DND-41 (cell line): ENCODE measurements around the gene DYRK1A.

Experiments
- ATAC-seq: fragments of 200-7000 bp; cut with Tn5 transposase; 3 replicates; pipeline ENCODE4 v1.9.1; 2021; ENCODE audit warnings: low read depth; ENCODE audit not compliant: insufficient read depth
- DNase-seq: peaks from one replicate; pipeline ENCODE4 v3.0.0-alpha.2; 2020
- H2AFZ ChIP-seq: 2 replicates; pipeline ENCODE4 v1.6.0; 2012; ENCODE audit warnings: low read depth, low read length
- H3K27ac ChIP-seq: 2 replicates; pipeline ENCODE4 v1.5.1; 2012; ENCODE audit warnings: low read length, inconsistent platforms
- H3K27me3 ChIP-seq: fragments of 200-600 bp; sonication (generic); 2 replicates; pipeline ENCODE4 v1.6.0; 2012; ENCODE audit warnings: low read length, mild to moderate bottlenecking, inconsistent platforms; ENCODE audit not compliant: insufficient read depth, poor library complexity
- H3K36me3 ChIP-seq: 2 replicates; pipeline ENCODE4 v1.5.1; 2012; ENCODE audit warnings: low read length, inconsistent platforms; ENCODE audit not compliant: insufficient read depth
- H3K4me1 ChIP-seq: 2 replicates; pipeline ENCODE4 v1.5.1; 2012; ENCODE audit warnings: mild to moderate bottlenecking, low read length; ENCODE audit not compliant: insufficient read depth
- H3K4me2 ChIP-seq: 2 replicates; pipeline ENCODE4 v1.6.0; 2012; ENCODE audit warnings: mild to moderate bottlenecking, moderate library complexity, low read length, inconsistent platforms; ENCODE audit not compliant: insufficient read depth
- H3K4me3 ChIP-seq, 2 experiments: fragments of 200-600 bp in 1 of 2; shearing (Covaris generic) in 1 of 2; 2 replicates each; pipeline ENCODE4 v1.5.1; 2012 to 2016; ENCODE audit warnings: inconsistent platforms in 2 of 2, low read length in 2 of 2, mild to moderate bottlenecking in 2 of 2, low read depth in 1 of 2, moderate library complexity in 1 of 2
- H3K79me2 ChIP-seq: 2 replicates; pipeline ENCODE4 v1.6.0; 2012; ENCODE audit warnings: low read length, inconsistent platforms; ENCODE audit not compliant: insufficient read depth
- H3K9ac ChIP-seq: 2 replicates; pipeline ENCODE4 v1.6.0; 2012; ENCODE audit warnings: low read depth, mild to moderate bottlenecking, inconsistent platforms, low read length, moderate library complexity
- H3K9me3 ChIP-seq: 2 replicates; pipeline ENCODE4 v1.5.1; 2012; ENCODE audit warnings: low read length, moderate library complexity, mild to moderate bottlenecking, inconsistent platforms; ENCODE audit not compliant: insufficient read depth, severe bottlenecking
- H4K20me1 ChIP-seq: 2 replicates; pipeline ENCODE4 v1.6.0; 2012; ENCODE audit warnings: low read length; ENCODE audit not compliant: insufficient read depth
- EZH2 ChIP-seq: IDR thresholded peaks from 3 replicates; pipeline ENCODE4 v1.6.1; 2012; ENCODE audit warnings: borderline replicate concordance, low read depth, mild to moderate bottlenecking, moderate library complexity, low read length, inconsistent platforms; ENCODE audit not compliant: severe bottlenecking
- TF ChIP-seq, protein P1 (sequence below): IDR thresholded peaks from 2 replicates; pipeline ENCODE4 v1.5.1; 2012; ENCODE audit warnings: borderline replicate concordance, low read length, moderate library complexity, mild to moderate bottlenecking; ENCODE audit not compliant: poor library complexity, severe bottlenecking; ENCODE audit errors: extremely low read depth

The DYRK1A gene

DNA sequence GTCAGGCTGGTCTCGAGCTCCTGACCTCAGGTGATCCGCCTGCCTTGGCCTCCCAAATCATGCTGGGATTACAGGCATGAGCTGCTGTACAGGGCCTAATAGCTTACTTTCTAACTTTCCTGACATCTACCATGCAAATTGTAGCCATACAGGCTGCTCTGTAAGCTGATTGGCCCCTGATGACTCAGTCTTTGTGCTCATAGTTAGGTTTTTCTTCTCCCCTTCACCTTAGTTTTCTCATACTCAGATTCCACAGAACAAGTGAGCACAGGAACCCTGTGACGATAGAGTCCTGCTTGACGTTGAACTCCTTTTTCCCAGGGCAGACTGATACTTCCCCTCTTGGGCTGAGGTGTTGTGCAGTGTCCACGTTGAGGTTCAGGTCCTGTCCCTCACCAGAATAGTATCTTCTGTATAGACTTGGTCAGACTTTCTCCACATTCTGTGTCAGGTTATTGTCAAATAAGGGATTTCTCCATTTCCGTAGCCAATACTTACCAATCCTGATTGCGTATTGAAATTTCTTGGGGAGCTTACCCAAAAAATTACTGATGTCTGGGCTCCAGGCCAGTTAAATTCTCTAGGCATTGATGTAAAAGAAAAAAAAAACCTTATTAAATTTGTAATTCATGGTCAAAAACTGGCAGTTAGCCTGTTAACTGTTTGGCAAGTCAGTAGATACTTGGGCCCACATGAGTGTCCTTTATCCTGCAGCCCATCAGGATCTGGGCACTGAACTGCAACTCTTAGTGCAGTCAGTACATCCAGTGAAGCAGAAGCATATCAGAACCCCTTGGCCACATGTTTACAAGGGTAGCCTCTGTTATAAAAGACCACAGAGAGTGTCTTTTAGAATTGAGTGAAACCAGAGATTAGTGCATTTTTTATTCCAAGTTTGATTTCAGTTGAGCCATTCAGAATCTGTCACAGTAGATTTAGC, 118.2 kb downstream of the DYRK1A start:
- H3K4me1 ChIP-seq, result no peaks in the 10 kb centered on the region
- no peak overlapping the region for H3K4me3 ChIP-seq
- TF ChIP-seq, protein P1, sequence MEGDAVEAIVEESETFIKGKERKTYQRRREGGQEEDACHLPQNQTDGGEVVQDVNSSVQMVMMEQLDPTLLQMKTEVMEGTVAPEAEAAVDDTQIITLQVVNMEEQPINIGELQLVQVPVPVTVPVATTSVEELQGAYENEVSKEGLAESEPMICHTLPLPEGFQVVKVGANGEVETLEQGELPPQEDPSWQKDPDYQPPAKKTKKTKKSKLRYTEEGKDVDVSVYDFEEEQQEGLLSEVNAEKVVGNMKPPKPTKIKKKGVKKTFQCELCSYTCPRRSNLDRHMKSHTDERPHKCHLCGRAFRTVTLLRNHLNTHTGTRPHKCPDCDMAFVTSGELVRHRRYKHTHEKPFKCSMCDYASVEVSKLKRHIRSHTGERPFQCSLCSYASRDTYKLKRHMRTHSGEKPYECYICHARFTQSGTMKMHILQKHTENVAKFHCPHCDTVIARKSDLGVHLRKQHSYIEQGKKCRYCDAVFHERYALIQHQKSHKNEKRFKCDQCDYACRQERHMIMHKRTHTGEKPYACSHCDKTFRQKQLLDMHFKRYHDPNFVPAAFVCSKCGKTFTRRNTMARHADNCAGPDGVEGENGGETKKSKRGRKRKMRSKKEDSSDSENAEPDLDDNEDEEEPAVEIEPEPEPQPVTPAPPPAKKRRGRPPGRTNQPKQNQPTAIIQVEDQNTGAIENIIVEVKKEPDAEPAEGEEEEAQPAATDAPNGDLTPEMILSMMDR, result no peak
- no peak for TF ChIP-seq EZH2
- DNase-seq (no peak), ATAC-seq (no peak)
- peaks cover 86% of the 10 kb centered on the region for H3K36me3 ChIP-seq
- no peak overlapping the region for H3K27ac ChIP-seq
- peaks cover 30% of the 10 kb centered on the region for H3K79me2 ChIP-seq
- H3K4me2 ChIP-seq, result no peak overlapping the region
- H3K27me3 ChIP-seq, result no peaks in the 10 kb centered on the region
- H3K9ac ChIP-seq, result no peak overlapping the region
- H2AFZ ChIP-seq, result no peak overlapping the region
- no peaks in the 10 kb centered on the region for H3K9me3 ChIP-seq
- H4K20me1 ChIP-seq, result peaks cover 11% of the 10 kb centered on the region; the same call in 1 of the 2 replicates

DNA sequence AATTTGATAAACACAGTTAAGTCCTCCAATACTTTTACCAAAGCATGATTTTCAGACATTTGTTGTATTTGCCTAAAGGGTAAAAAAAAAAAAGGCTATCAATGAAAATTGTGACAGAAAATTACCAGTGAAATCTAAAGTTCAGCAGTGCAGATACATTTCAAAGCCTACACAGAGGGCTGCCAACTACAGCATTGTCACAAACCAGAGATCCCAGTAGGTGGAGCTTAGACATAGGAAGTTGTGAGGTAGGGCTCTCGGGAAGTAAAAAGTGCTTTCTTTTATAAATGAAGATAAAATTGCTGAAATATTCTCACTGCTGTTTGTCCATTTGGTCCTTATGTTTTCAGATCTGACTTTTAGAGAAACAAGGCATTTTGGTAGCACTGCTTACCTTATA, 123.0 kb downstream of the DYRK1A start:
- no peak overlapping the region for H3K4me2 ChIP-seq
- H3K27me3 ChIP-seq, result no peaks in the 10 kb centered on the region
- DNase-seq (no peak), ATAC-seq (no peak)
- peaks cover 6% of the 10 kb centered on the region; the same call in 1 of the 2 replicates for H4K20me1 ChIP-seq
- H3K79me2 ChIP-seq, result peaks cover 27% of the 10 kb centered on the region
- peaks cover 88% of the 10 kb centered on the region for H3K36me3 ChIP-seq
- H2AFZ ChIP-seq, result no peak overlapping the region
- no peak overlapping the region for H3K27ac ChIP-seq
- no peaks in the 10 kb centered on the region for H3K9me3 ChIP-seq
- no peak overlapping the region for H3K4me3 ChIP-seq
- H3K4me1 ChIP-seq, result no peaks in the 10 kb centered on the region
- no peak for TF ChIP-seq EZH2
- TF ChIP-seq, protein P1, result no peak
- H3K9ac ChIP-seq, result no peak overlapping the region

DNA sequence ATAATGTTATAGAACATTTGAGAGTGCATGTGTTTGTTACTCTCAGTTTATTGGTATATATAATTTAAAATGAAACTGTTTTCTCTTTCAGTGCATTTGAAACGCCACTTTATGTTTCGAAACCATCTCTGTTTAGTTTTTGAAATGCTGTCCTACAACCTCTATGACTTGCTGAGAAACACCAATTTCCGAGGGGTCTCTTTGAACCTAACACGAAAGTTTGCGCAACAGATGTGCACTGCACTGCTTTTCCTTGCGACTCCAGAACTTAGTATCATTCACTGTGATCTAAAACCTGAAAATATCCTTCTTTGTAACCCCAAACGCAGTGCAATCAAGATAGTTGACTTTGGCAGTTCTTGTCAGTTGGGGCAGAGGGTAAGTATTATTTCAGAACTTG, 123.5 kb downstream of the DYRK1A start:
- no peak for TF ChIP-seq EZH2
- TF ChIP-seq, protein P1, result no peak
- H3K27me3 ChIP-seq, result no peaks in the 10 kb centered on the region
- ATAC-seq, result no peak
- peaks cover 88% of the 10 kb centered on the region for H3K36me3 ChIP-seq
- no peak overlapping the region for H2AFZ ChIP-seq
- H3K4me3 ChIP-seq, result no peak overlapping the region
- no peak overlapping the region for H3K27ac ChIP-seq
- H3K9ac ChIP-seq, result no peak overlapping the region
- no peak for DNase-seq
- H3K4me2 ChIP-seq, result no peak overlapping the region
- H3K4me1 ChIP-seq, result no peaks in the 10 kb centered on the region
- peaks cover 6% of the 10 kb centered on the region; the same call in 1 of the 2 replicates for H4K20me1 ChIP-seq
- H3K9me3 ChIP-seq, result no peaks in the 10 kb centered on the region
- H3K79me2 ChIP-seq, result peaks cover 25% of the 10 kb centered on the region
